WTC11 (cell line): ENCODE results near the gene TMEM255A. TPM values are rescaled to one million over a fixed set of nuclear protein-coding genes. Genes with fewer than 3 reads are reported as not detected.

Source experiments
- ATAC-seq: fragments of 200-7000 bp; cut with Tn5 transposase; 2 replicates; pipeline ENCODE4 v1.10.0; 2021; ENCODE audit warnings: mild to moderate bottlenecking, moderate library complexity
- CTCF ChIA-PET: fragments of 300-600 bp; sonication (Branson Sonifier 250); formaldehyde crosslinking; loops from one replicate; lab custom pipeline; 2021; ENCODE audit warnings: antibody characterized with exemption; lab: Charles Lee
- POLR2A ChIA-PET: fragments of 350-600 bp; sonication (Branson Sonifier 250); formaldehyde crosslinking; loops from one replicate; lab custom pipeline; 2021; ENCODE audit warnings: antibody characterized with exemption; lab: Charles Lee
- DNase-seq: peaks from one replicate; pipeline ENCODE4 v3.0.0; 2021; ENCODE audit warnings: low spot score
- H3K27ac Mint-ChIP-seq: 2 replicates; pipeline ENCODE4 v1.8.0; 2021; ENCODE audit warnings: mixed read lengths
- H3K27me3 Mint-ChIP-seq: 2 replicates; pipeline ENCODE4 v1.8.0; 2021; ENCODE audit warnings: low read depth, mild to moderate bottlenecking, moderate library complexity, mixed read lengths
- H3K36me3 Mint-ChIP-seq: 2 replicates; pipeline ENCODE4 v1.8.0; 2021; ENCODE audit warnings: mixed read lengths
- H3K4me1 Mint-ChIP-seq: 2 replicates; pipeline ENCODE4 v1.8.0; 2022; ENCODE audit warnings: mixed read lengths
- H3K4me3 Mint-ChIP-seq: 2 replicates; pipeline ENCODE4 v1.8.0; 2021; ENCODE audit warnings: mild to moderate bottlenecking, moderate library complexity, mixed read lengths
- H3K9me3 Mint-ChIP-seq: 2 replicates; pipeline ENCODE4 v1.8.0; 2021; ENCODE audit warnings: mixed read lengths
- CBFB ChIP-seq: sonication (generic); formaldehyde crosslinking; IDR thresholded peaks from 2 replicates; pipeline ENCODE4 v1.8.1; 2022; ENCODE audit warnings: mild to moderate bottlenecking, low read depth, missing genetic modification reagents
- FOXK1 ChIP-seq: sonication (generic); formaldehyde crosslinking; IDR thresholded peaks from 2 replicates; pipeline ENCODE4 v1.8.0; 2022; ENCODE audit warnings: mild to moderate bottlenecking, moderate library complexity, missing genetic modification reagents
- GABPB1 ChIP-seq: sonication (generic); formaldehyde crosslinking; IDR thresholded peaks from 2 replicates; pipeline ENCODE4 v1.8.1; 2023; ENCODE audit warnings: mild to moderate bottlenecking, missing genetic modification reagents
- JAZF1 ChIP-seq: fragments of 250-450 bp; sonication (Bioruptor Pico); IDR thresholded peaks from 2 replicates; pipeline ENCODE4 v1.9.0; 2021; ENCODE audit warnings: moderate library complexity, mild to moderate bottlenecking, inconsistent platforms
- MXD4 ChIP-seq: fragments of 250-450 bp; sonication (Bioruptor Pico); IDR thresholded peaks from 2 replicates; pipeline ENCODE4 v1.8.0; 2021; ENCODE audit warnings: mild to moderate bottlenecking, moderate library complexity, borderline replicate concordance
- MYBL2 ChIP-seq: sonication (generic); formaldehyde crosslinking; IDR thresholded peaks from 2 replicates; pipeline ENCODE4 v1.8.1; 2023; ENCODE audit warnings: mild to moderate bottlenecking, moderate library complexity, missing genetic modification reagents
- NR3C1 ChIP-seq: sonication (generic); formaldehyde crosslinking; conservative IDR thresholded peaks from 2 replicates; pipeline ENCODE4 v1.8.1; 2023; ENCODE audit warnings: low read depth, mild to moderate bottlenecking, missing genetic modification reagents
- RORB ChIP-seq: fragments of 250-450 bp; sonication (Bioruptor Pico); IDR thresholded peaks from 2 replicates; pipeline ENCODE4 v1.9.0; 2021; ENCODE audit warnings: mild to moderate bottlenecking
- TCF7 ChIP-seq: sonication (generic); formaldehyde crosslinking; IDR thresholded peaks from 2 replicates; pipeline ENCODE4 v1.8.0; 2022; ENCODE audit warnings: mild to moderate bottlenecking, low read depth, missing genetic modification reagents, moderate library complexity
- ZNF121 ChIP-seq: sonication (generic); formaldehyde crosslinking; IDR thresholded peaks from 2 replicates; pipeline ENCODE4 v1.8.0; 2023; ENCODE audit warnings: missing genetic modification reagents
- ZNF138 ChIP-seq: sonication (generic); formaldehyde crosslinking; conservative IDR thresholded peaks from 2 replicates; pipeline ENCODE4 v1.8.1; 2022; ENCODE audit warnings: mild to moderate bottlenecking, moderate library complexity, missing genetic modification reagents
- ZNF671 ChIP-seq: fragments of 250-450 bp; sonication (Bioruptor Pico); IDR thresholded peaks from 2 replicates; pipeline ENCODE4 v1.8.0; 2021; ENCODE audit warnings: mild to moderate bottlenecking
- total RNA-seq: library from RNA; stranded (reverse); gene quantifications from 3 replicates; pipeline ENCODE4 v1.2.3, GENCODE V29; 2021
- TF ChIP-seq, protein P1 (sequence below): fragments of 250-450 bp; sonication (Bioruptor Pico); IDR thresholded peaks from 2 replicates; pipeline ENCODE4 v1.9.0; 2021; ENCODE audit warnings: moderate library complexity, mild to moderate bottlenecking, inconsistent platforms, borderline replicate concordance
- TF ChIP-seq, protein P2 (sequence below): sonication (generic); formaldehyde crosslinking; IDR thresholded peaks from 2 replicates; pipeline ENCODE4 v1.8.1; 2022; ENCODE audit warnings: low read depth, missing genetic modification reagents, borderline replicate concordance
- TF ChIP-seq, protein P3 (sequence below): sonication (generic); formaldehyde crosslinking; IDR thresholded peaks from 2 replicates; pipeline ENCODE4 v1.8.1; 2023; ENCODE audit warnings: mild to moderate bottlenecking, missing genetic modification reagents, moderate library complexity
- TF ChIP-seq, protein P4 (sequence below): sonication (generic); formaldehyde crosslinking; IDR thresholded peaks from 2 replicates; pipeline ENCODE4 v1.8.0; 2022; ENCODE audit warnings: mild to moderate bottlenecking, missing genetic modification reagents
- TF ChIP-seq, protein P5 (sequence below): fragments of 250-450 bp; sonication (Bioruptor Pico); IDR thresholded peaks from 2 replicates; pipeline ENCODE4 v1.9.0; 2021; ENCODE audit warnings: mild to moderate bottlenecking
- TF ChIP-seq, protein P6 (sequence below): sonication (generic); formaldehyde crosslinking; IDR thresholded peaks from 2 replicates; pipeline ENCODE4 v1.8.1; 2022; ENCODE audit warnings: mild to moderate bottlenecking, missing genetic modification reagents, moderate library complexity, borderline replicate concordance
- TF ChIP-seq, protein P7 (sequence below): sonication (generic); formaldehyde crosslinking; conservative IDR thresholded peaks from 2 replicates; pipeline ENCODE4 v1.8.1; 2022; ENCODE audit warnings: mild to moderate bottlenecking, missing genetic modification reagents
- TF ChIP-seq, protein P8 (sequence below): sonication (generic); formaldehyde crosslinking; IDR thresholded peaks from 2 replicates; pipeline ENCODE4 v1.8.0; 2022; ENCODE audit warnings: mild to moderate bottlenecking, missing genetic modification reagents
- TF ChIP-seq, protein P9 (sequence below): sonication (generic); formaldehyde crosslinking; IDR thresholded peaks from 2 replicates; pipeline ENCODE4 v1.8.1; 2023; ENCODE audit warnings: mild to moderate bottlenecking, missing genetic modification reagents

Gene TMEM255A
- total RNA-seq, 1 experiment from 2014 or later: 0.61 TPM

DNA sequence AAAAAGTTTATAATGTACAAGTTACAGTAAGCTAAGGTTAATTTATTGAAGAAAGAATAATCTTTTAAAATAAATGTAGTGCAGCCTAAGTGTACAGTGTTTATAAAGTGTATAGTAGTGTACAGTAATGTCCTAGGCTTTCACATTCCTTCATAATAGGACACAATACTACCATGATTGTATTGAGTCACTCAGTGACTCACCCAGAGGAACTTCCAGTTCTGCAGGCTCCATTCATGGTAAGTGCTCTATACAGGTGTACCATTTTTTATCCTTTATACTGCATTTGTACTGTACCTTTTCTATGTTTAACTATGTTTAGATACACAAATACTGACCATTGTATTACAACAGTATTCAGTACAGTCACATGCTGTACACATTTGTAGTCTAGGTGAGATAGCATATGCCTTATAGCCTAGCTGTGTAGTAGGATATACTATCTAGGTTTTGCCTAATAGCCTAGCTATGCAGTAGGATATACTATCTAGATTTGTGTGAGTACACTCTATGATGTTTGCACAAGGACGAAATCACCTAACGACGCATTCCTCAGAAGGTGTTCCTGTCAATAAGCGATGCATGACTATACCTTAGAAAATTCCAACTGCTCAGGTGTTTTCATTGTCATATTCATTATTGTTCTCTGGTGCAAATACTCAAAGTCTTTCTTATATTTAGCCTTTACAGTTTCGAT lies 5.5 kb upstream of the TMEM255A start:
- TF ChIP-seq, protein P1, sequence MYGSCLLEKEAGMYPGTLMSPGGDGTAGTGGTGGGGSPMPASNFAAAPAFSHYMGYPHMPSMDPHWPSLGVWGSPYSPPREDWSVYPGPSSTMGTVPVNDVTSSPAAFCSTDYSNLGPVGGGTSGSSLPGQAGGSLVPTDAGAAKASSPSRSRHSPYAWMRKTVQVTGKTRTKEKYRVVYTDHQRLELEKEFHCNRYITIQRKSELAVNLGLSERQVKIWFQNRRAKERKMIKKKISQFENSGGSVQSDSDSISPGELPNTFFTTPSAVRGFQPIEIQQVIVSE: no peak
- Mint-ChIP-seq H3K4me1 (0 out of 2 replicates have a peak, but pooled peaks cover 8% of the 10 kb centered on the region), H3K27me3 (peaks cover 37% of the 10 kb centered on the region), H3K27ac (no peak overlapping the region), H3K4me3 (no peak overlapping the region), H3K9me3 (no peaks in the 10 kb centered on the region), H3K36me3 (no peaks in the 10 kb centered on the region)
- DNase-seq (no peak), ATAC-seq (no peak)
- ChIA-PET CTCF (interaction anchor here (1.9 kb wide), 1 partner anchor 169 kb away, joined by 4 read pairs; no protein-coding TSS in a partner anchor), POLR2A (no interaction called here)

DNA sequence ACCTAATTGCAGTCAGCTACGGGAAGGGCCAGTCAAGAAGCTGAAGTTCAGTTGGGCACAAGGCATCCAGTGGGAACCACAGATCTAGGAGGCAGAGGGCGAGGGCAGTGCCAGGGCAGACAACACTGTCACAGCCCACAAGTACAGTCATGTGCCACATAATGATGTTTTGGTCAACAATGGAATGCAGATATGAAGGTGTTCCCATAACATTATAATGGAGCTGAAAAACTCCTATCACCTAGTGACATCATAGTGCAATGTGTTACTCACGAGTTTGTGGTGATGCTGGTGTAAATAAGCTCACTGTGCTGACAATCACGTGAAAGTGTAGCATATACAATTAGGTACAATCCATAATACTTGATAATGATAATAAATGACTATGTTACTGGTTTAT lies 4.5 kb upstream of the TMEM255A start:
- POLR2A ChIA-PET: interaction anchor here (0.6 kb wide), 1 partner anchor 40 kb away, joined by 7 read pairs; no protein-coding TSS in a partner anchor
- 0 out of 2 replicates have a peak, but pooled peaks cover 8% of the 10 kb centered on the region for H3K4me1 Mint-ChIP-seq
- no peaks in the 10 kb centered on the region for H3K36me3 Mint-ChIP-seq
- no peak for TF ChIP-seq ZNF138 (CRISPR knock-in tag)
- no peak for TF ChIP-seq MYBL2
- TF ChIP-seq, protein P2, sequence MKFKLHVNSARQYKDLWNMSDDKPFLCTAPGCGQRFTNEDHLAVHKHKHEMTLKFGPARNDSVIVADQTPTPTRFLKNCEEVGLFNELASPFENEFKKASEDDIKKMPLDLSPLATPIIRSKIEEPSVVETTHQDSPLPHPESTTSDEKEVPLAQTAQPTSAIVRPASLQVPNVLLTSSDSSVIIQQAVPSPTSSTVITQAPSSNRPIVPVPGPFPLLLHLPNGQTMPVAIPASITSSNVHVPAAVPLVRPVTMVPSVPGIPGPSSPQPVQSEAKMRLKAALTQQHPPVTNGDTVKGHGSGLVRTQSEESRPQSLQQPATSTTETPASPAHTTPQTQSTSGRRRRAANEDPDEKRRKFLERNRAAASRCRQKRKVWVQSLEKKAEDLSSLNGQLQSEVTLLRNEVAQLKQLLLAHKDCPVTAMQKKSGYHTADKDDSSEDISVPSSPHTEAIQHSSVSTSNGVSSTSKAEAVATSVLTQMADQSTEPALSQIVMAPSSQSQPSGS (CRISPR knock-in tag): no peak
- TF ChIP-seq ZNF121 (CRISPR knock-in tag): no peak
- TF ChIP-seq, protein P3, sequence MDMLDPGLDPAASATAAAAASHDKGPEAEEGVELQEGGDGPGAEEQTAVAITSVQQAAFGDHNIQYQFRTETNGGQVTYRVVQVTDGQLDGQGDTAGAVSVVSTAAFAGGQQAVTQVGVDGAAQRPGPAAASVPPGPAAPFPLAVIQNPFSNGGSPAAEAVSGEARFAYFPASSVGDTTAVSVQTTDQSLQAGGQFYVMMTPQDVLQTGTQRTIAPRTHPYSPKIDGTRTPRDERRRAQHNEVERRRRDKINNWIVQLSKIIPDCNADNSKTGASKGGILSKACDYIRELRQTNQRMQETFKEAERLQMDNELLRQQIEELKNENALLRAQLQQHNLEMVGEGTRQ (CRISPR knock-in tag): no peak
- no peak for TF ChIP-seq NR3C1 (CRISPR knock-in tag)
- TF ChIP-seq ZNF671 (CRISPR knock-in tag): no peak
- TF ChIP-seq FOXK1: no peak
- TF ChIP-seq MXD4 (CRISPR knock-in tag): no peak
- DNase-seq (no peak), ATAC-seq (no peak)
- no peak overlapping the region for H3K4me3 Mint-ChIP-seq
- peaks cover 47% of the 10 kb centered on the region for H3K27me3 Mint-ChIP-seq
- H3K27ac Mint-ChIP-seq: no peak overlapping the region
- CTCF ChIA-PET: interaction anchor here (0.7 kb wide), 1 partner anchor 102 kb away, joined by 4 read pairs; no protein-coding TSS in a partner anchor
- no peaks in the 10 kb centered on the region for H3K9me3 Mint-ChIP-seq

DNA sequence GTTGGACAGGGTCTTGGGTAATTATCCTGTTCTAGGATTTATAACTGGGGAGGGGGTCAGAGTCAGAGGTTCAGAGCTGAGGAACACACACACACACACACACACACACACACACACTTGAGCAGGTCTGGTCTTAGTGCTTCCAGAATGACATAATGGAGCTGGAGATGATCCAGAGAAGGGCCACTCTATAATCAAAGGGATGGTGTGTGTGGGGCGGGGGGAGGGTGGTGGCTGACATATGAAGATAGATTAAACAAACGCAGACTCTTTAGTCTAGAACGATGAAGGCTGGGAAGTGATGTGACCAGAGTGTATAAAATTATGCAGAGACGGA lies 434 bp upstream of the TMEM255A start:
- Mint-ChIP-seq H3K27me3 (peaks cover 88% of the 10 kb centered on the region), H3K27ac (no peak overlapping the region)
- DNase-seq (no peak), ATAC-seq (no peak)
- CTCF ChIA-PET: interaction anchor here (1.3 to 3.6 kb wide), 5 partner anchors 8 to 290 kb away, joined by 3 to 38 read pairs (median 4); partner anchors contain the start of gene ZBTB33
- no peak for TF ChIP-seq RORB (CRISPR knock-in tag)
- TF ChIP-seq, protein P4, sequence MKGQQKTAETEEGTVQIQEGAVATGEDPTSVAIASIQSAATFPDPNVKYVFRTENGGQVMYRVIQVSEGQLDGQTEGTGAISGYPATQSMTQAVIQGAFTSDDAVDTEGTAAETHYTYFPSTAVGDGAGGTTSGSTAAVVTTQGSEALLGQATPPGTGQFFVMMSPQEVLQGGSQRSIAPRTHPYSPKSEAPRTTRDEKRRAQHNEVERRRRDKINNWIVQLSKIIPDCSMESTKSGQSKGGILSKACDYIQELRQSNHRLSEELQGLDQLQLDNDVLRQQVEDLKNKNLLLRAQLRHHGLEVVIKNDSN: no peak
- TF ChIP-seq CBFB (CRISPR knock-in tag): no peak
- TF ChIP-seq, protein P5, sequence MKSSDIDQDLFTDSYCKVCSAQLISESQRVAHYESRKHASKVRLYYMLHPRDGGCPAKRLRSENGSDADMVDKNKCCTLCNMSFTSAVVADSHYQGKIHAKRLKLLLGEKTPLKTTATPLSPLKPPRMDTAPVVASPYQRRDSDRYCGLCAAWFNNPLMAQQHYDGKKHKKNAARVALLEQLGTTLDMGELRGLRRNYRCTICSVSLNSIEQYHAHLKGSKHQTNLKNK (CRISPR knock-in tag): no peak
- TF ChIP-seq TCF7 (CRISPR knock-in tag): no peak
- TF ChIP-seq, protein P6, sequence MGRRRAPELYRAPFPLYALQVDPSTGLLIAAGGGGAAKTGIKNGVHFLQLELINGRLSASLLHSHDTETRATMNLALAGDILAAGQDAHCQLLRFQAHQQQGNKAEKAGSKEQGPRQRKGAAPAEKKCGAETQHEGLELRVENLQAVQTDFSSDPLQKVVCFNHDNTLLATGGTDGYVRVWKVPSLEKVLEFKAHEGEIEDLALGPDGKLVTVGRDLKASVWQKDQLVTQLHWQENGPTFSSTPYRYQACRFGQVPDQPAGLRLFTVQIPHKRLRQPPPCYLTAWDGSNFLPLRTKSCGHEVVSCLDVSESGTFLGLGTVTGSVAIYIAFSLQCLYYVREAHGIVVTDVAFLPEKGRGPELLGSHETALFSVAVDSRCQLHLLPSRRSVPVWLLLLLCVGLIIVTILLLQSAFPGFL: no peak
- TF ChIP-seq JAZF1 (CRISPR knock-in tag): no peak
- TF ChIP-seq, protein P7, sequence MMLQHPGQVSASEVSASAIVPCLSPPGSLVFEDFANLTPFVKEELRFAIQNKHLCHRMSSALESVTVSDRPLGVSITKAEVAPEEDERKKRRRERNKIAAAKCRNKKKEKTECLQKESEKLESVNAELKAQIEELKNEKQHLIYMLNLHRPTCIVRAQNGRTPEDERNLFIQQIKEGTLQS (CRISPR knock-in tag): no peak
- TF ChIP-seq, protein P8, sequence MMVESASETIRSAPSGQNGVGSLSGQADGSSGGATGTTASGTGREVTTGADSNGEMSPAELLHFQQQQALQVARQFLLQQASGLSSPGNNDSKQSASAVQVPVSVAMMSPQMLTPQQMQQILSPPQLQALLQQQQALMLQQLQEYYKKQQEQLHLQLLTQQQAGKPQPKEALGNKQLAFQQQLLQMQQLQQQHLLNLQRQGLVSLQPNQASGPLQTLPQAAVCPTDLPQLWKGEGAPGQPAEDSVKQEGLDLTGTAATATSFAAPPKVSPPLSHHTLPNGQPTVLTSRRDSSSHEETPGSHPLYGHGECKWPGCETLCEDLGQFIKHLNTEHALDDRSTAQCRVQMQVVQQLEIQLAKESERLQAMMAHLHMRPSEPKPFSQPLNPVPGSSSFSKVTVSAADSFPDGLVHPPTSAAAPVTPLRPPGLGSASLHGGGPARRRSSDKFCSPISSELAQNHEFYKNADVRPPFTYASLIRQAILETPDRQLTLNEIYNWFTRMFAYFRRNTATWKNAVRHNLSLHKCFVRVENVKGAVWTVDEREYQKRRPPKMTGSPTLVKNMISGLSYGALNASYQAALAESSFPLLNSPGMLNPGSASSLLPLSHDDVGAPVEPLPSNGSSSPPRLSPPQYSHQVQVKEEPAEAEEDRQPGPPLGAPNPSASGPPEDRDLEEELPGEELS: no peak
- TF ChIP-seq, protein P9, sequence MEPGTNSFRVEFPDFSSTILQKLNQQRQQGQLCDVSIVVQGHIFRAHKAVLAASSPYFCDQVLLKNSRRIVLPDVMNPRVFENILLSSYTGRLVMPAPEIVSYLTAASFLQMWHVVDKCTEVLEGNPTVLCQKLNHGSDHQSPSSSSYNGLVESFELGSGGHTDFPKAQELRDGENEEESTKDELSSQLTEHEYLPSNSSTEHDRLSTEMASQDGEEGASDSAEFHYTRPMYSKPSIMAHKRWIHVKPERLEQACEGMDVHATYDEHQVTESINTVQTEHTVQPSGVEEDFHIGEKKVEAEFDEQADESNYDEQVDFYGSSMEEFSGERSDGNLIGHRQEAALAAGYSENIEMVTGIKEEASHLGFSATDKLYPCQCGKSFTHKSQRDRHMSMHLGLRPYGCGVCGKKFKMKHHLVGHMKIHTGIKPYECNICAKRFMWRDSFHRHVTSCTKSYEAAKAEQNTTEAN (CRISPR knock-in tag): no peak
- TF ChIP-seq GABPB1 (CRISPR knock-in tag): no peak
- TF ChIP-seq, all 79 proteins: peak for 0
- H3K9me3 Mint-ChIP-seq: no peaks in the 10 kb centered on the region
- no peak overlapping the region for H3K4me3 Mint-ChIP-seq
- H3K4me1 Mint-ChIP-seq: peaks cover 29% of the 10 kb centered on the region
- POLR2A ChIA-PET: interaction anchor here (0.7 to 1.1 kb wide), 2 partner anchors 61 to 1320 kb away, joined by 3 read pairs; partner anchors contain the start of gene ZBTB33
- no peaks in the 10 kb centered on the region for H3K36me3 Mint-ChIP-seq
